ENCODE results near the gene EYS. TPM values are rescaled to one million over a fixed set of nuclear protein-coding genes. Genes with fewer than 3 reads are reported as not detected.

Gene EYS
- total and polyA plus RNA-seq, 5 donors from 2014 or later, result 0.03 to 0.09 (median 0.05) TPM; not detected in 1

DNA sequence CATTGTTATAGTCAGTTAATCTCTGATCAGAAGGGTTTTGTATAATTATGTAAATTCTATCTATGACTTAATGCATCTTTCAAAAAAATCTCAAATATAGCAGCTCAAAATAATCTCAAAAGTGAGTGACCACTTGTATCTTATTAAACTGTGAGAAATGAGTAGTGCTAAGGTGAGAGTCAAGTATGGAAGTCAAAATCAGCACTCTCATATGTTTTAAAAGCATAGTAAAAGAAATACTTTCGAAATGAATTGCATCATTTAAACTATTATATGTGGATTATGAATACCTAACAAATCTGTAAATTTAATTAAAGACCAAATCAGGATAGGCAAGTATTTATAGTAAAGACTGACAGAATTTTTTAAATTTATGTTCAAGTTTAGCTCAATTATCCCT is 1425.9 kb downstream of the EYS start:
- ATAC-seq (ENCODE audit: low read depth in 2 of 2), result no peak
- no peak for DNase-seq
- H3K27ac ChIP-seq (ENCODE audit: insufficient read depth, low read length, poor library complexity, severe bottlenecking), result no peak overlapping the region
- H3K4me3 ChIP-seq (ENCODE audit: low read depth, low read length), result no peak overlapping the region
- no peaks in the 10 kb centered on the region for H3K9me3 ChIP-seq (ENCODE audit: control insufficient read depth in 2 of 2, low read length in 2 of 2)
- Mint-ChIP-seq H3K36me3 (no peaks in the 10 kb centered on the region), H3K9me3 (peaks cover 0 to 23% (median 6%) of the 10 kb centered on the region in 7 donors), H3K27me3 (no peaks in the 10 kb centered on the region), H3K4me3 (no peak overlapping the region), H3K4me1 (no peaks in the 10 kb centered on the region), H3K27ac (no peak overlapping the region)
- no peaks in the 10 kb centered on the region for H3K27me3 ChIP-seq (ENCODE audit: control insufficient read depth, insufficient read depth, low read length)
- no peaks in the 10 kb centered on the region for H3K4me1 ChIP-seq (ENCODE audit: control insufficient read depth, insufficient read depth, low read length, poor library complexity, severe bottlenecking)
- no peaks in the 10 kb centered on the region for H3K36me3 ChIP-seq (ENCODE audit: control insufficient read depth, insufficient read depth, low read length)

DNA sequence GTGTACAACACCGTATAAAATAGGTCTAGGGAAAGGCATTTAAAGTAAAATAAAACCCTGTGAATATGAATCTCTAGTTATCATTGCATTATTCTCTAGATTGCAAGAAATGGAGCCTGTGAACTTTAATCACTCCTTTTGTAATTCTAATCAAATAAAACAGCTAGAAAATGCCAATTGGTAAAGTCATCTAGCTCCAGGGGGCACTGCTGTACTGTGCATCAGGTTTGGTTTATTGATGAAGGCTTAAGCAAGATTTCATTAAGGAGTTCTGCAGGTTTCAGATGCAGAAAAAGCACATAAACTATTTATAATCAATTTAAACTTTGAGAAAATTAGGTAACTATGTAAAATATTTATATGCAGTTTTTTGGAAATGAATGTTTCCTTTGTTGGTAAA is 1426.5 kb downstream of the EYS start:
- ATAC-seq (ENCODE audit: low read depth in 2 of 2), result no peak

DNA sequence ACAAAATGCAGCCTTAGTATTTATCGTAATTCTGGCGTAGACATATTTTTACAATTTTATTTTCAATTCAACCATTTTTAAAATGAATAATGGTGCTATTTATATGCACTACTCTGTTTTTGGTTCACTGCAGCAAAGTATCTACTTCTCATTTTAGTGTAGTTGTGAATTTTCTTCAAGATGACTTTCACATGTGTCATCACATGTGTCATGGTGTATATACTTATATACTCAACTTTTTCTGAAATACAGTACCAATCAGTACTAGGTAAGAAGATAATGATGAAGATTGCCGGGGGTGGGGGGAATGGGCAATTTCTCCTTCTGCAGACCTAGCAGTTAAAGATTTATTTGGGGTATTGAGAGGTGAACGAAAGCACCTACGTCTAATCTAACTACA is 1436.9 kb downstream of the EYS start:
- peaks cover 0 to 16% (median 3%) of the 10 kb centered on the region in 7 donors for H3K9me3 Mint-ChIP-seq
- Histone ChIP-seq H3K4me3 (ENCODE audit: low read depth, low read length) (no peak overlapping the region), H3K4me1 (ENCODE audit: control insufficient read depth, insufficient read depth, low read length, poor library complexity, severe bottlenecking) (no peaks in the 10 kb centered on the region), H3K9me3 (ENCODE audit: control insufficient read depth in 2 of 2, low read length in 2 of 2) (peaks cover 0 to 3% of the 10 kb centered on the region in 2 experiments), H3K36me3 (ENCODE audit: control insufficient read depth, insufficient read depth, low read length) (no peaks in the 10 kb centered on the region), H3K27ac (ENCODE audit: insufficient read depth, low read length, poor library complexity, severe bottlenecking) (no peak overlapping the region), H3K27me3 (ENCODE audit: control insufficient read depth, insufficient read depth, low read length) (no peaks in the 10 kb centered on the region)
- no peaks in the 10 kb centered on the region for H3K4me1 Mint-ChIP-seq
- ATAC-seq (ENCODE audit: low read depth in 2 of 2), result no peak
- no peak for DNase-seq
- no peak overlapping the region for H3K27ac Mint-ChIP-seq
- no peaks in the 10 kb centered on the region for H3K36me3 Mint-ChIP-seq
- no peaks in the 10 kb centered on the region for H3K27me3 Mint-ChIP-seq
- H3K4me3 Mint-ChIP-seq, result no peak overlapping the region

More for the DNA sequence above, 1426.5 kb downstream of the EYS start:
- H3K4me3 ChIP-seq (ENCODE audit: low read depth, low read length), result no peak overlapping the region
- Mint-ChIP-seq H3K4me3 (no peak overlapping the region), H3K27me3 (no peaks in the 10 kb centered on the region), H3K27ac (no peak overlapping the region), H3K4me1 (no peaks in the 10 kb centered on the region), H3K36me3 (no peaks in the 10 kb centered on the region), H3K9me3 (peaks cover 1 to 25% (median 6%) of the 10 kb centered on the region in 7 donors)
- no peak overlapping the region for H3K27ac ChIP-seq (ENCODE audit: insufficient read depth, low read length, poor library complexity, severe bottlenecking)
- H3K9me3 ChIP-seq (ENCODE audit: control insufficient read depth in 2 of 2, low read length in 2 of 2), result no peaks in the 10 kb centered on the region
- H3K27me3 ChIP-seq (ENCODE audit: control insufficient read depth, insufficient read depth, low read length), result no peaks in the 10 kb centered on the region
- H3K36me3 ChIP-seq (ENCODE audit: control insufficient read depth, insufficient read depth, low read length), result no peaks in the 10 kb centered on the region
- no peaks in the 10 kb centered on the region for H3K4me1 ChIP-seq (ENCODE audit: control insufficient read depth, insufficient read depth, low read length, poor library complexity, severe bottlenecking)
- no peak for DNase-seq

DNA sequence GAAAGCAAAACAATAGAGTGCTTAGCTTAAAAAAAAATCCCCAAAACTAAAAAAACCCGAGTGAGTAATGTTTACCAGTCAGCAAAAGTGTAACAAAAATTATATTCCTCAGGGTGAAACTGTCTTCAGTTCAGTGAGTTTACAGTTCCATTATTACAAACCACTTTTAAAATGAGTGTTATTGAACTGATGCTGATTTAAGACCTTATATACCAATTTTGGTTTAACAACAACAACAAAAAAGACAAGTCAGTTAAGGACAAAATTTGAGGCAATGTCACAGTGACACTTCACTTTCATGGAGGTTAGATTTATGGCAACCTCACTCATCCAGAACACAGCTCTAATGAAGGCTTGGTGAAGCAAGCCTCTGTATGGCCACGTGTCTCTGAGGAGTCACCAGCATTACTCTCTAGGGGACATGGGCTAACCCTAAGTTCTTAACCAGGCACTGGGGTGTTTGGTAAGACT is 1440.6 kb downstream of the EYS start:
- Histone ChIP-seq H3K4me3 (ENCODE audit: low read depth, low read length) (no peak overlapping the region), H3K9me3 (ENCODE audit: control insufficient read depth in 2 of 2, low read length in 2 of 2) (no peaks in the 10 kb centered on the region), H3K27ac (ENCODE audit: insufficient read depth, low read length, poor library complexity, severe bottlenecking) (no peak overlapping the region), H3K36me3 (ENCODE audit: control insufficient read depth, insufficient read depth, low read length) (no peaks in the 10 kb centered on the region), H3K4me1 (ENCODE audit: control insufficient read depth, insufficient read depth, low read length, poor library complexity, severe bottlenecking) (no peaks in the 10 kb centered on the region), H3K27me3 (ENCODE audit: control insufficient read depth, insufficient read depth, low read length) (no peaks in the 10 kb centered on the region)
- Mint-ChIP-seq H3K27ac (no peak overlapping the region), H3K27me3 (no peaks in the 10 kb centered on the region), H3K4me3 (no peak overlapping the region), H3K9me3 (peaks cover 0 to 4% (median 2%) of the 10 kb centered on the region in 7 donors), H3K4me1 (no peaks in the 10 kb centered on the region), H3K36me3 (no peaks in the 10 kb centered on the region)
- DNase-seq (no peak), ATAC-seq (ENCODE audit: low read depth in 2 of 2) (no peak)

DNA sequence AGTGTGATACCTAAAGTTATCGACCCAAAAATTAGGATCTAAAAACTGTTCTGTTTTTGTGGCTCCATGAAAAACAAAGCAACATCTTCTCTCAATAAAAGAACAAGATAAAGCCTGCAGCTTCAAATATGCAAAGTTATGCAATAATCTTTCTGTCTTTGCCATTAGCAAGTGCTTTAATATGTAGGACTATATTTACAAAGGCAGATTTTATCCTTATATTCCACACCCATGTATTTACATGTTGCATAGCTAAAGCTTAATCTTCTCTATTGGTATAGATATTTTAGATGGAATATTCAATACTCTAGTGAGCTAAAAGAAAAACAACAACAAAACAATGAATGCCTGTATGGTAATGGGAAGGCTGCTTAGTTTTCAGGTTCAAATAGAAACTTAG is 1443.2 kb downstream of the EYS start:
- Histone ChIP-seq H3K9me3 (ENCODE audit: control insufficient read depth in 2 of 2, low read length in 2 of 2) (no peaks in the 10 kb centered on the region), H3K36me3 (ENCODE audit: control insufficient read depth, insufficient read depth, low read length) (no peaks in the 10 kb centered on the region), H3K4me1 (ENCODE audit: control insufficient read depth, insufficient read depth, low read length, poor library complexity, severe bottlenecking) (no peaks in the 10 kb centered on the region), H3K4me3 (ENCODE audit: low read depth, low read length) (no peak overlapping the region), H3K27me3 (ENCODE audit: control insufficient read depth, insufficient read depth, low read length) (no peaks in the 10 kb centered on the region), H3K27ac (ENCODE audit: insufficient read depth, low read length, poor library complexity, severe bottlenecking) (no peak overlapping the region)
- no peak overlapping the region for H3K27ac Mint-ChIP-seq
- peaks cover 1 to 13% (median 4%) of the 10 kb centered on the region in 7 donors for H3K9me3 Mint-ChIP-seq
- no peak overlapping the region for H3K4me3 Mint-ChIP-seq
- DNase-seq (no peak), ATAC-seq (ENCODE audit: low read depth in 2 of 2) (no peak)
- no peaks in the 10 kb centered on the region for H3K27me3 Mint-ChIP-seq
- H3K36me3 Mint-ChIP-seq, result no peaks in the 10 kb centered on the region
- no peaks in the 10 kb centered on the region for H3K4me1 Mint-ChIP-seq

DNA sequence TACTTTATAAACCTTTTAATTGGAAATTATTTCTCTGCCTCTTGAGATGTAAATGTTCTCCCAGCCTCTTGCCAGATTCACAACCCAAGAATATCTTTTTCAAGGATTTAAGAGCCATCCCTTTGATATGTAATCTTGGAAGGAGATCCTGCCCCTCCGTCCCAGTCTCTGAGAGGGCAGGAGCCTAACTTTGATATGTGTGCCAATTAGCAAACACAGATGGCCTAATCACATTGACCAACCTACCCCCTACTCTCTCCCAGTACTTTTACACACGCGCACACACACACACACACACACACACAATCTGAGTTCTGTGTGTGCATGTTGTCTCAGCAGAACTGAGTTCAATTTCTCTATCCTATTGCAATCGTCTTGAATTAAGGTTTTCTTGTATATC is 1447.7 kb downstream of the EYS start:
- Mint-ChIP-seq H3K4me3 (no peak overlapping the region), H3K36me3 (no peaks in the 10 kb centered on the region), H3K9me3 (peaks cover 0 to 14% (median 4%) of the 10 kb centered on the region in 7 donors), H3K4me1 (no peaks in the 10 kb centered on the region), H3K27ac (no peak overlapping the region), H3K27me3 (no peaks in the 10 kb centered on the region)
- no peaks in the 10 kb centered on the region for H3K36me3 ChIP-seq (ENCODE audit: control insufficient read depth, insufficient read depth, low read length)
- ATAC-seq (ENCODE audit: low read depth in 2 of 2) (no peak), DNase-seq (no peak)
- no peaks in the 10 kb centered on the region for H3K27me3 ChIP-seq (ENCODE audit: control insufficient read depth, insufficient read depth, low read length)
- no peaks in the 10 kb centered on the region for H3K4me1 ChIP-seq (ENCODE audit: control insufficient read depth, insufficient read depth, low read length, poor library complexity, severe bottlenecking)
- no peak overlapping the region for H3K27ac ChIP-seq (ENCODE audit: insufficient read depth, low read length, poor library complexity, severe bottlenecking)
- H3K9me3 ChIP-seq (ENCODE audit: control insufficient read depth in 2 of 2, low read length in 2 of 2), result no peaks in the 10 kb centered on the region
- H3K4me3 ChIP-seq (ENCODE audit: low read depth, low read length), result no peak overlapping the region

DNA sequence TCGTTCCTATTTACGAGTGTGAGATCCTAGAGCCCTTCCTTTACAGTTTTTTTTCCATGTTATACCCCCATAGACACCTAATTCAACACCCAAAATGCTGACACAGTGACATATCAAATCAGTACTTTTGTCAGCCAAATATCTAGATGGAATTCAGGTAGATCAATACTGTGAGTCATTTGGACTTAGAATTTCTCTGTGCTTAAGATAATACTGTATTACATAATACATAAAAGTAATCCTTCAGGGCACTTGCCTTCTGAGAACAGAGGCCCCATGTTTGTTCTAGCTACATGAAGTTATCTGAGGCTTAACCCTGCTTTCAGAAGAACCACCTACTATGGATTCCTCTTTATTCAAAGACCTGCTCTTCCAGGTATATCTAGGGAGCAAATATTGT is 1448.3 kb downstream of the EYS start:
- H3K27ac ChIP-seq (ENCODE audit: insufficient read depth, low read length, poor library complexity, severe bottlenecking), result no peak overlapping the region
- Mint-ChIP-seq H3K4me3 (no peak overlapping the region), H3K36me3 (no peaks in the 10 kb centered on the region), H3K27ac (no peak overlapping the region), H3K4me1 (no peaks in the 10 kb centered on the region), H3K9me3 (peaks cover 0 to 14% (median 4%) of the 10 kb centered on the region in 7 donors), H3K27me3 (no peaks in the 10 kb centered on the region)
- DNase-seq (no peak), ATAC-seq (ENCODE audit: low read depth in 2 of 2) (no peak)
- H3K36me3 ChIP-seq (ENCODE audit: control insufficient read depth, insufficient read depth, low read length), result no peaks in the 10 kb centered on the region
- no peak overlapping the region for H3K4me3 ChIP-seq (ENCODE audit: low read depth, low read length)
- no peaks in the 10 kb centered on the region for H3K4me1 ChIP-seq (ENCODE audit: control insufficient read depth, insufficient read depth, low read length, poor library complexity, severe bottlenecking)
- H3K9me3 ChIP-seq (ENCODE audit: control insufficient read depth in 2 of 2, low read length in 2 of 2), result no peaks in the 10 kb centered on the region
- H3K27me3 ChIP-seq (ENCODE audit: control insufficient read depth, insufficient read depth, low read length), result no peaks in the 10 kb centered on the region

DNA sequence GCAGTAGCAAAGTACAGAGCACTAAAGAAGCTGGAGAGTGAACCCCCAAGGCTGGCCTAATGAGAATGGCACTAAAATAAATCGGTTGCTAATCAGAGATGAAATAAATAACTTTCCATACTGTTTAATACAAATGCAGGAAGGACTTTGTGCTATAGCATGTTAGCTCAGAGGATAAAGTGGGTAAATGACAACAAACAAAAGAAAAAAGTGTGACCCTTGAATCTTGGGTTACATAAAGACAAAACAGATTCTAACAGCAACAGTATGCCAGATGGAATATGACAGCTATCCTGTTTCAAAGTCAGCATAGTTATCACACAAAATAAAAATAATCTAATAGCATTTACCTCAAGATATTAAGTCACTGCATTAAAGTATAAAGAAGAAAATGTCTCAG is 1448.7 kb downstream of the EYS start:
- no peak for DNase-seq
- no peak overlapping the region for H3K4me3 ChIP-seq (ENCODE audit: low read depth, low read length)
- Mint-ChIP-seq H3K4me3 (no peak overlapping the region), H3K36me3 (no peaks in the 10 kb centered on the region), H3K27me3 (no peaks in the 10 kb centered on the region), H3K4me1 (no peaks in the 10 kb centered on the region), H3K27ac (no peak overlapping the region), H3K9me3 (peaks cover 1 to 14% (median 4%) of the 10 kb centered on the region in 7 donors)
- no peaks in the 10 kb centered on the region for H3K9me3 ChIP-seq (ENCODE audit: control insufficient read depth in 2 of 2, low read length in 2 of 2)
- no peaks in the 10 kb centered on the region for H3K36me3 ChIP-seq (ENCODE audit: control insufficient read depth, insufficient read depth, low read length)
- H3K27ac ChIP-seq (ENCODE audit: insufficient read depth, low read length, poor library complexity, severe bottlenecking), result no peak overlapping the region
- no peaks in the 10 kb centered on the region for H3K27me3 ChIP-seq (ENCODE audit: control insufficient read depth, insufficient read depth, low read length)
- ATAC-seq (ENCODE audit: low read depth in 2 of 2), result no peak
- no peaks in the 10 kb centered on the region for H3K4me1 ChIP-seq (ENCODE audit: control insufficient read depth, insufficient read depth, low read length, poor library complexity, severe bottlenecking)
